Stimulated activated CD8-positive, alpha-beta memory T cell treated with anti-CD3 and anti-CD28 coated beads, Interleukin-4, amount 100 ng/mL, for 1 hour (primary cell): Measurements from ENCODE around the gene SYNE4.

Experiments used
- DNase-seq, 2 donors: peaks; one replicate each; pipeline ENCODE4 v3.0.0-alpha.2; 2020; ENCODE audit warnings: low read depth in 2 of 2, low spot score in 1 of 2

Gene SYNE4

GRCh38 chr19:35955881-35956634 lies 52.6 kb downstream of the SYNE4 start:
- no peak for DNase-seq
